Heart left ventricle (tissue), 16 donors: ENCODE measurements around the gene PRR16. TPM values are rescaled to one million over a fixed set of nuclear protein-coding genes. Genes with fewer than 3 reads are reported as not detected.

ENCODE experiments used
- ATAC-seq, 4 donors: fragments of 200-7000 bp; cut with Tn5 transposase; one replicate each; pipeline ENCODE4 v1.9.1; 2020 to 2022; ENCODE audit warnings: moderate library complexity in 4 of 4, mild to moderate bottlenecking in 3 of 4, moderate number of reproducible peaks in 1 of 4
- DNase-seq, 5 donors: peaks; one replicate each; pipeline ENCODE4 v3.0.0-alpha.2; 2020
- H3K27ac ChIP-seq, 12 donors: fragments of 200-600 bp; sonication (generic) in 4 of 12; one replicate each; pipeline versions ENCODE4 v1.5.0 to v1.8.0; 2016 to 2022; ENCODE audit warnings: mild to moderate bottlenecking in 2 of 12
- H3K27me3 ChIP-seq, 9 donors: fragments of 200-600 bp; sonication (generic) in 2 of 9; one replicate each; pipeline versions ENCODE4 v1.5.1 to v1.8.0; 2016 to 2022; ENCODE audit warnings: mild to moderate bottlenecking in 3 of 9
- H3K36me3 ChIP-seq, 9 donors: fragments of 200-600 bp; sonication (generic) in 2 of 9; one replicate each; pipeline versions ENCODE4 v1.5.0 to v1.8.0; 2018 to 2022; ENCODE audit warnings: mild to moderate bottlenecking in 2 of 9
- H3K4me1 ChIP-seq, 12 donors: fragments of 200-600 bp; sonication (generic) in 4 of 12; one replicate each; pipeline versions ENCODE4 v1.5.0 to v1.8.0; 2016 to 2022; ENCODE audit warnings: mild to moderate bottlenecking in 3 of 12
- H3K4me3 ChIP-seq, 12 donors: fragments of 200-600 bp; sonication (generic) in 4 of 12; one replicate each; pipeline versions ENCODE4 v1.5.0 to v1.8.0; 2017 to 2022; ENCODE audit warnings: mild to moderate bottlenecking in 9 of 12, moderate library complexity in 4 of 12
- H3K9me3 ChIP-seq, 12 donors: fragments of 200-600 bp; sonication (generic) in 4 of 12; one replicate each; pipeline versions ENCODE4 v1.5.0 to v1.8.0; 2016 to 2022; ENCODE audit warnings: mild to moderate bottlenecking in 1 of 12
- CTCF ChIP-seq, 12 donors: fragments of 200-600 bp; sonication (generic) in 4 of 12; IDR thresholded peaks; one replicate each; pipeline versions ENCODE4 v1.5.0 to v1.8.0; 2018 to 2022; ENCODE audit warnings: antibody characterized with exemption in 12 of 12, mild to moderate bottlenecking in 5 of 12
- POLR2A ChIP-seq, 2 donors: fragments of 450-650 bp; IDR thresholded peaks; one replicate each; pipeline ENCODE4 v1.6.1; 2017; ENCODE audit warnings: antibody characterized with exemption in 2 of 2, mild to moderate bottlenecking in 2 of 2, moderate library complexity in 2 of 2
- WGBS, 4 donors: extraction: QIAGEN DNeasy Blood & Tissue Kit in 2 of 4; methylation state at CpG; one replicate each; pipeline versions ENCODE4 v1.1.5 to v1.1.7; 2013 to 2018; 5-methylcytosine and 5-hydroxymethylcytosine counted together
- intact Hi-C, 10 donors: fragments of 100-400 bp; cut with DNase I; formaldehyde crosslinking; loops; one replicate each; pipeline versions ENCODE4 v1.11.1 to v1.14.2; 2022
- polyA plus RNA-seq, 2 donors: library from polyadenylated mRNA; stranded (reverse); fragments of 200-250 nt; gene quantifications; one replicate each; pipeline ENCODE4 v1.2.3, GENCODE V29; 2013
- total RNA-seq, 9 donors: library from RNA; depleted of rRNA in 2 of 9; stranded (reverse); fragments of >200 nt in 2 of 9; fragmentation: NEBNext Ultra II Directional in 3 of 9; extraction: Animal tissue kit (Norgen Biotek cat#: 25700) in 3 of 9; gene quantifications; one replicate each; pipeline versions ENCODE4 v1.1.0 to v1.2.4, GENCODE V29; 2016 to 2023
- donor health status: ischemic (EF 13 %, LVEDD 7.1; RV severe dilation, severe dysfunction).
- donor health status: healthy with polysubstance abuse.
- donor health status: DM: no; HTN: yes; CAD: no.
- donor health status: DM: no; HTN: no; CAD: no.
- donor health status: ischemic (EF 25% LVEDD 6.9; RV normal size, moderate dysfunction).
- donor health status: ischemic (EF 25% LVEDD 5.7; RV mildly dilated, moderate dysfunction).
- donor health status: healthy.
- donor health status: DM: yes; HTN: yes; CAD: no.
- donor health status: ischemic (EF 35%, LVEDD 5.7; RV mildly dilated, moderate dysfunction).
- donor health status: nonischemic (EF 11% LVEDD 7.7; RV severe dilation, severe dysfunction).
- donor health status: DM: yes; HTN: yes; CAD: no.
- donor health status: PGD.
- donor health status: ischemic (EF 29% LVEDD 5.4; RV normal size, mild dysfunction).
- donor health status: nonischemic (EF 23%, LVEDD 6.1; RV moderate dilation, normal function).

Gene PRR16
- total and polyA plus RNA-seq, 11 donors, result 4.0 to 18.8 (median 8.3) TPM

- ATAC-seq (peak in 3 of 4 donors; percentile 61 to 68 (median 67)), DNase-seq (no peak)
- WGBS, 4 donors, result 35 to 50% (median 44%) methylated on average over 2 of the region's 2 CpGs
- Histone ChIP-seq H3K27me3 (no peaks in the 10 kb centered on the region), H3K36me3 (no peaks in the 10 kb centered on the region), H3K4me3 (no peak overlapping the region), H3K9me3 (no peaks in the 10 kb centered on the region), H3K4me1 (peaks cover 0 to 27% (median 0%) of the 10 kb centered on the region in 12 donors), H3K27ac (peak overlapping the region in 2 of 12 donors; percentile 21 to 40)
- intact Hi-C loops, result no loop called here
- no peak for TF ChIP-seq CTCF (IDR thresholded peaks at IDR 0.05)
- no peak for TF ChIP-seq POLR2A (IDR thresholded peaks at IDR 0.05)
Measured at GRCh38 chr5:120538644-120539043, 74.5 kb downstream of the PRR16 start.

GRCh38 chr5:120539471-120539870 is 75.4 kb downstream of the PRR16 start:
- Histone ChIP-seq H3K9me3 (no peaks in the 10 kb centered on the region), H3K27ac (no peak overlapping the region), H3K27me3 (no peaks in the 10 kb centered on the region), H3K4me3 (no peak overlapping the region), H3K36me3 (no peaks in the 10 kb centered on the region), H3K4me1 (peaks cover 0 to 24% (median 4%) of the 10 kb centered on the region in 12 donors)
- ATAC-seq (no peak), DNase-seq (no peak)
- TF ChIP-seq CTCF (IDR thresholded peaks at IDR 0.05) (no peak), POLR2A (IDR thresholded peaks at IDR 0.05) (no peak)
- intact Hi-C loops, result no loop called here
- 48 to 69% (median 56%) methylated on average over 1 of the region's 1 CpG for WGBS, 4 donors

DNA sequence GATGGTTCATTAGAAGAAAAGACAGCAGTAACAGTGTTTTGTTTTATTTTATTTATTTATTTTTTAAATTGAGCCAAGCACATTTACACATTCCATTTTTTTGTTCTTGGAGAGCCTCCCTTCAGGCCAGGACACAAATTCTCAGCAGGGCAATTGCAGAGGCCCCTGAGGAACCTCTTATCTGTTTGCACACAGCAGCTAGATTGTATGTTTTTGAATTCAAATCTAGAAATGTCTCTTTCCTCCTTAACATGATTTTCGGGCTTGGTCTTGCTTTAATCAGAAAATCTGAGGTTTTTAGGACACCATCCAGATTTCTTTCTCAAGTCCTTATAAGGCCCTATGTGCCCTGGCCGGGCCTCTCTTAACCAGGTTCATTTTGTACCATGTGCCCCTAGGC is 76.0 kb downstream of the PRR16 start:
- intact Hi-C loops, result no loop called here
- Histone ChIP-seq H3K36me3 (no peaks in the 10 kb centered on the region), H3K4me1 (peaks cover 0 to 24% (median 4%) of the 10 kb centered on the region in 12 donors), H3K9me3 (no peaks in the 10 kb centered on the region), H3K27me3 (no peaks in the 10 kb centered on the region), H3K4me3 (no peak overlapping the region), H3K27ac (peak overlapping the region in 1 of 12 donors; percentile 7)
- ATAC-seq (no peak), DNase-seq (no peak)
- no peak for TF ChIP-seq CTCF (IDR thresholded peaks at IDR 0.05)
- no peak for TF ChIP-seq POLR2A (IDR thresholded peaks at IDR 0.05)
- 56 to 72% (median 64%) methylated on average over 2 of the region's 2 CpGs for WGBS, 4 donors

GRCh38 chr5:120544043-120544442 is 79.9 kb downstream of the PRR16 start:
- Histone ChIP-seq H3K36me3 (no peaks in the 10 kb centered on the region), H3K9me3 (no peaks in the 10 kb centered on the region), H3K27me3 (no peaks in the 10 kb centered on the region), H3K4me3 (no peak overlapping the region), H3K4me1 (peaks cover 0 to 18% (median 4%) of the 10 kb centered on the region in 12 donors), H3K27ac (peak overlapping the region in 1 of 12 donors; percentile 16)
- TF ChIP-seq CTCF (IDR thresholded peaks at IDR 0.05), result no peak
- TF ChIP-seq POLR2A (IDR thresholded peaks at IDR 0.05), result no peak
- intact Hi-C loops, result no loop called here
- DNase-seq, result no peak
- peak in 3 of 4 donors; percentile 50 to 63 (median 55) for ATAC-seq
- 82 to 92% (median 89%) methylated on average over 2 of the region's 2 CpGs for WGBS, 4 donors
